ENCODE data around the gene CD99.
"Not testable (repeated sequence)": the region's sequence is repeated elsewhere in the genome, so short reads cannot be mapped to it uniquely, and the experiment has no call there.

Gene CD99, protein sequence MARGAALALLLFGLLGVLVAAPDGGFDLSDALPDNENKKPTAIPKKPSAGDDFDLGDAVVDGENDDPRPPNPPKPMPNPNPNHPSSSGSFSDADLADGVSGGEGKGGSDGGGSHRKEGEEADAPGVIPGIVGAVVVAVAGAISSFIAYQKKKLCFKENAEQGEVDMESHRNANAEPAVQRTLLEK

DNA sequence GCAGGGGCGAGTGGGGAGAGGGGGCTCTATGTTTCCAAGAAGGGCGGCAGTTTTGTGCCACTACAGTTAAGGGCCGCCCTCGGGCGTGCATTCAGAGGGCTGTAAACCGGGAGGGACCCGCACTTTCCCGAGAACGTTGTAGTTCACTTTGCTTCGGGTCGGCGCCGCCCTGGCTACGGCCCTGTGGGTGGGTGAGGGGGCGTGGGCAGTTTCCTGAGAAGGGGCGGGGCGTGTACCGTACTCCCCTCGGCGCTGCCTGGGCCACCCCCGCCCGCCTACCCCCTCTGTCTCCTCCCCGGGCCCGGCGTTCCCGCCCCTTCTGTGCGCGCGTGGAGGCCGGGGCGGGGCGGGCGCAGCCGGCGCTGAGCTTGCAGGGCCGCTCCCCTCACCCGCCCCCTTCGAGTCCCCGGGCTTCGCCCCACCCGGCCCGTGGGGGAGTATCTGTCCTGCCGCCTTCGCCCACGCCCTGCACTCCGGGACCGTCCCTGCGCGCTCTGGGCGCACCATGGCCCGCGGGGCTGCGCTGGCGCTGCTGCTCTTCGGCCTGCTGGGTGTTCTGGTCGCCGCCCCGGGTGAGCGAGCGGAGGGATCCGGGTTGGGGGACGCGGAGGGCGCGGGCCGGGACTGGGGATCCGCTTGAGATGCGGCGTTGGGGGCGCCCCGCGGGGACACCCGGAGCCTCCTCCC, at the start of gene CD99:
TSS of gene CD99 (plus strand) at position 440 of the 687 bp plus-strand sequence. CDS start at position 506, 66 bp downstream.
- DNase-seq: no peak

DNA sequence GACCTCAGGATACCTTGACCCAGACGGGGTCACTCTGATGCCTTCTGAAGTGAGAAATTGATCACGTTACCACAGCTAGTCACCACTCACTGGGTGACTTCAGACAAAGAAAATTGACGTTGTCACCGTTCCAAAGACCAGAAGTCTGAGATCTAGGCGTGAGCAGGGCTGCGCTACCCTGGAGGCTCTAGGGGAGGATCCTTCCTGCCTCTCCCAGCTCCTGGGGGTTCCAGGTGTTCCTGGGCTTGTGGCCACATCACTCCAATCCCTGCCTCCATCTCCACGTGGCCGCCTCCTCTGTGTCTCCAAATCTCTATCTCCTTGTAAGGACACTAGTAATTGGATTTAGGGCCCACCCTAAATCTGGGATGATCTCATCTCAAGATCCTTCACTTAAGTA, 48.9 kb upstream of the CD99 start:
- DNase-seq: no peak

DNA sequence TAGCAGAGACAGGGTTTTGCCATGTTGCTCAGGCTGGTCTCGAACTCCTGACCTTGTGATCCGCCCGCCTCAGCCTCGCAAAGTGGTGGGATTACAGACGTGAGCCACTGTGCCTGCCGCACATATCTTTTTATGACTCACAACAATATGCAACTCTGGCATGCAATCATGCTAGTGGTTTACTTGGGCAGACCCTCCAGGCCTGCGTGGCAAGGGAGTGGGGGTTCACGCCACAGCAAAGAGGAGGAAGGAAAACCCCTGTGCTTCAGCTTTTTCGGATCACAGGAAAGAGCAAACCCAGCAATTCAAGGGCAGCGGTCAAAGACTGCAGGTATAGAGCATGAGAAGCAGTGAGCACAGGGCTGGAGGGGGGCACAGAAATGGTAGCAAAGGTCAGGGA, 48.3 kb upstream of the CD99 start:
- DNase-seq: no peak

DNA sequence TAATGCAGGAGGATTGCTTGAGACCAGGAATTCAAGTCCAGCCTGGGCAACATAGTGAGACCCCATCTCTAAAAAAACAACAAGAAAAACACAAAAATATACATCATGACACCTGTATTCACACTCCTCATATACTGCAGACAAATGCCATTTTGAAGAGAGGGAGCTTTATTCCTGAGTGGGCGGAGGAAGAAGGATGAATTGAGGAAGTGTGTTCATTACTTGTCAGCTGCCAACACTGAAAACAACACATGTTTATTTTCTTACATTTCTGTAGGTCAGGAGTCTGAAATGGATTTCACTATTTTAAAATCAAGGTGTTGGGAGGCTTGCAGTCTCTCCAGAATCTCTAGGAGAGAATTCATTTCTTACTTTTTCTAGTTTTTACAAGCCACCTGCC, 47.2 kb upstream of the CD99 start:
- no peak for DNase-seq

DNA sequence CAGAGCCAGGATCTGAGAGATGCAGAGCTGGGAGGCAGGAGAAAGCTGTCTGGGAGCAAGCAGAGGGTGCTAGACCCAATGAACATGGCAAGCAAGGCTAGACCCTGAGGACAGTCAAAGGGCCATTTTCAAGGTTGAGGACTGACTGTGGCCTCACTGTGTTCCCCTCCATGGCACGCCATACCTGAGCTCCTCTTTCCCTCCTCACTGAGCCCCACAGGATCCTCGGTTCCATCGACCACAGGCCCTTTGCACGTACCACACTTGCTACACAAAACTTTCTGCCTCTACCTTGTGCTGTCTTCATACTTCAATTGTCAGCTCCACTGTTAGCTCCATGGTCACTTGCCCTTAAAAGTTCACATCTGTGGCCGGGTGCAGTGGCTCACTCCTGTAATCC, 45.5 kb upstream of the CD99 start:
- no peak for DNase-seq

DNA sequence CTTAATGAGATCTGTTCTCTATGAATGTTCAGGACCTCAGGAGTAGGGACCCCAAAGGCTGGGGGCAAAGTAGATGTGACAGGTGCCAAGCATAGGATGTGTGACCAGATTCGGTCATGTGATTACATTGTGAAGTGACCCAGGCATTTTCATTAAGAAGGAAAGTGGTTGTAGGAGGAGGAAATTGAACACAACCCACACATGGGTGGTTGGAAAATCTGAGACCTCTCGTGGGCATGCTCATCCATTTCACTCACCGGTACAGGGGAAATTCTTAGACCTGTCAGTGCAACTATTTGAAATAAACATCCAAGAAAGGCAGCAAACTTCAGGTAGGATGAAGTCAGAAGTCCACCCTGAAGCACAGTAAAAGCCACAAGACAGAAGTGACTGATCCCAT, 43.5 kb upstream of the CD99 start:
- no peak for DNase-seq

DNA sequence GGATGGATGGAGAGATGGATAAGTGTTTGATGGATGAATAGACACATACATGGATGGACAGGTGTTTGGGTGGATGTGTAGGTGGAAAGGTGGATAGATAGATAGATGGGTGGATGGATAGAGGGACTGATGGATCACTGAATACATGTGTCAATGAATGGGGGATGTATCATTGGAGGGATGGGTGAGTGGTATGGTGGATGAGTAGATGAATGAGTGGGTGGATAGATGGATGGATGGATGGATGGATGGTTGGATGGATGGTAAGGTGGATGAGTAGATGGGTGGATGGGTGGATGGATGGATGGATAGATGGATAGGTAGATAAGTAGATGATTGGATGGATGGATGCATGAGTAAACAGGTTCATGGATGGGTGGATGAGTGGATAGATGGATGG, 41.1 kb upstream of the CD99 start:
- DNase-seq: no peak

DNA sequence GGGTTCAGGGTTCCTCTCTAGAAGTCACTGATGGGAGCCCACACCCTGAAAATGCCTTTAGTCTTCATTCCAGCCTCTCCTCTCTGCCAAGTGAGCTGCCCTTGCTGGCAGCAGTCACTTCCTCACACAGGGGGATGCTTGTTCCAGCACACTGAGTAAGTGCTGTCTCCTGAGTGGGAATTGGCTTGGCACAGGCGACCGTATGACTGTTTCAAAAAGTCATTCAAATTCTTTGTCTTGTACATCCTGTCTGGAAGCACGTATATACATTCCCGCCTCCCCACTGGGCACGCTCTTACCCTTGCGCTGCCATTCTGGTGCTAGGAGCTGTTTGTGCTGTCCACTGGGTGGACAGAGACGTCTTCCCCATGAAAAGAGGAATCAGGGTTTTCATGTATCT, 40.2 kb upstream of the CD99 start:
- DNase-seq: no peak

DNA sequence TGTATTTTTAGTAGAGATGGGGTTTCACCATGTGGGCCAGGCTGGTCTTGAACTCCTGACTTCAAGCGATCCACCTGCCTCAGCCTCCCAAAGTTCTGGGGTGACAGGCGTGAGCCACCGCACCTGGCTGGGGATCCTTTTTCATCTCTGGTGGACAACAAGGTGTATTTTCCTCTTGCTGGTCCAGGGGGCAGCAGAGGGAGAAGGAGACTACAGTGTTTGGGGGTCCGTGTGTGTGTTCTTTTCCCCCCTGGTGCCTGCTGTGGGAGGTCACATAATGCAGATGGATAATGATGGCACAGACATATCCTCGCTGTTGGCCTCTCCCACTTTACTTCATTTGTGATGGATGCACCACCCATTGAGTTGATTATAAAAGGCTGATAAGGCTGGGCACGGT, 39.0 kb upstream of the CD99 start:
- no peak for DNase-seq

DNA sequence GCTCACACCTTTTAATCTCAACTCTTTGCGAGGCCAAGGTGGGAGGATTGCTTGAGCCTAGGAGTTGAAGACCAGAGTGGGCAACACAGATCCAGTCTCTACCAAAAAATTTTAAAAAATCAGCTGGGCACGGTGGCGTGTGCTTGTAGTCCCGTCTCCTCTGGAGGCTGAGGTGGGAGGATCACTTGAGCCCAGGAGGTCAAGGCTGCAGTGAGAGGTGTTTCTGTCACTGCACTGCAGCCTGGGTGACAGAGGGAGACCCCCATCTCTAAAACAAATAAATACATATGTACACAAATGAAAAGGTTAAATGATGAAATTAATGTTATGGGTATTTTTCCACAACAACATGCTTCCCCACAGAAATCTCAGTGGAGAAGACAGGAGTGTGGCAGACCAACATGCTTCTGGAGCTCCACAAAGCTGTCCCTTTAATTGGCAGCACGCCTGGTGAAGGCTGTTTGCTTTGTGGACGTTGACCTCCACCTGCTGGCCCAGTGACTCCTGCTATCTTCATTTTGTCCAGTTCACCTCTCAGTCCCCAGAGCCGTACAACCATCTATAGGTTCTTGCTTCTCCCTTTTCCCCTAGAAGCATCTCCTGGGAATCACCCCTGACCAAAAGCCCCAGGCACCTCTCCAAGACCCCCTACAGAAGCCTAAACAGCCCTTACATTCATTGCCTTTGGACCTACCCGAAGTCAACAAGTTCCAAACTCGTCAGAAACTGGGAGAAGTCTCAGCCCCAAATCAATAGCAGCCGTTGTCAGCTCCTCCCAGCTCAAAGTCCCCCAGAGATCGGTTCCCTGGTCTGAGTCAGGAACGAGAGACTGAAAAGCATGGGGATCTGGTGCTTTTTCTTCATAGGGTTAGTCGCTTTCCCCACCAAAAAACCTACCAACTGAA, 36.4 kb upstream of the CD99 start:
- no peak for DNase-seq

DNA sequence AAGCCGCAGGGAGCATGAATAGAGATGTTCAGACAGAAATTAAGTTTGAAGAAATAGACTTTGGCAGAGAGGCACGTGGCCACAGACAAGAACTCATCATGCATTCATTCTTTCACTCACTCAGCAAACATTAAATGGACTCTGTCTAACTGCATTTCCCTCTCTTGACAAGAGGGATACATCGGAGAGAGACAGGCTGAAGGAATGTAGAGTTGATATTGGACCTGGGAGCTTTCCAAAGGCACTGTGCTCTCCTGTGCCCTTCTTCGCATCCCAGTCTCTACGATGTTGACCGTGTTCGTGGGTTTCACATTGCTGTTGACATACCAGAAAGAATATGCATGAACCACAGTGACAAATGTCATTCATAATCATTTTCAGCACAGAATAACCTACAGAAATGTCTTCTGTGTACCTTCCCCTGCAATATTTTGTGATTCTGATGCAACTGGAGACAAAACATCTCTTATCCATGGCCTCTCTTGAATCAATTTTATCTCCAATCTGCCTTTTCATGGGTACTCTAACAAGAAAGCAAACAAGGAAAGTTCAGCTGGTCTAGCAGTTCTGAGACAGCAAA, 34.7 kb upstream of the CD99 start:
- no peak for DNase-seq

DNA sequence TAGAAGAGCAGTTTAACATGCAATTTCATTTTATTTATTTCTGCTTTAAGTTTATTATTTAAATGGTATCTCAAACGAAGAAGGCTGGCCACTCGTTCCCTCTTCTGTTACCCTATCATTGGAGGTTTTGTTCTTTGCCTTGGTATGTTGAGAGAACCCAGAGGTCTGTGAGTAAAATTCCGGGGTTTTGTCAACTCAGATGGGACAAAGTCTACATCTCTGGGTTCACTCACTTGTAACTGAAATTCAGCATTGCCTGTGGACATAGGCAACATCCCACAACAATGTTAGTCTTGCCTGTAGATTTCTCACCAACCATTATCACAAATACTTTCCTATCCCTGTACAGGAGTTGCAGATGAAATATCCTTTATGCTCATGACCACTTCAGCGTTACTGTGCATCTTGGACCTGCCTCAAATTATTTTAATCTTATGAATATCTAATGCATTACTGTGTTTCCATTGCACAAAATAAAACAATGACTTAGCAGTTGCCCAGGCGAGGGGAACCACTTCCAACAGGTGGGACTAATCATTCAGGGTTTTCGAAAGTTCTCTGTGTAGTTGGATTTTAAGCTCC, 33.5 kb upstream of the CD99 start:
- no peak for DNase-seq

DNA sequence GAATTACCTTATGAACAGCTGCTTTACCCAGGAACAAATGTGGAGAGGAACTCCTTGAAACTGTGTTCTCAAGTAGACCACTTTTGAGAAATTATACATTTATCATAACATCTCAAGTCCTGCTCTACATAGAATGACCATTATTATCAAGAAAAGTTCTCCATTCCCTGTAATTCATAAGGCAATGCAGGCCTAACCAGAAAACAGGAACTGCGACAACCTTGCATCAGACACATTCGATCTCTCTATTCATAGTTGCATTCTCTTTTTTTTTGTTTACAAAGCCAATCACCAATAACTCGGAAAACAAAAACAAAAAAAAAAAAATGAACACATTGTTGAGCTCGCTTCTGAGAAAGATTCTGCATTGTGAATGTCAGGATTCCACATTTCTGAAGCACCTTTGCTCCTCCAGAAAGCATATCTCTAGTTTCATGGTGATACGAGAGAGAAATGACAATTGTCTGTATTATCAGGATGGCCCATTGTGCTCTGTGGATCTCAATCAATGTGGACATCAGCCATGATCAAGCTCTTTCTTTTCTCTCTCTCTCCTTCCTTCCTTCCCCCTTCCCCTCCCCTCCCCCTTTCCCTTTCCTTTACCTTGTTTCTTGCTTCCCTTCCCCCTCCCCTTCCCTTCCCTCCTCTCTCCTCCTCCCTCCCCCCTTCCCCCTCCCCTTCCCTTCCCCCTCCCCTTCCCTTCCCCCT, 32.4 kb upstream of the CD99 start:
- no peak for DNase-seq

DNA sequence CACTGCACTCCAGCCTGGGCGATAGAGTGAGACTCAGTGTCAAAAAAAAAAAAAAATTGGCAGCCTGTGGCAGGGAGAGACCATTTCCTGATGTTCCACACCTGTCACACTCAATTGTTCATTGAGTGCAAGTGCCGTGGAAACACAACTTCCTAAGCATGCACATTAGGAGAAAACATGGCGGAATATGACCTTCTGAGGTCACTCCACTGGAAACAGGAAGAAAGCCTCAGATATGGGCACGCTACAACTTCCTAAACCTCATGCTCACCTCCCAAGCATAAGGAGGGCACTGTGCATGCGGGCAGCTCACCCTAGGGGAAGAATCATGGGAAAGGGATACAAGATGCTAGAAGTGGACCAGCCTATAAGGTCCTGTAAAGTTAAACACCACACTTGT, 28.5 kb upstream of the CD99 start:
- DNase-seq: no peak

DNA sequence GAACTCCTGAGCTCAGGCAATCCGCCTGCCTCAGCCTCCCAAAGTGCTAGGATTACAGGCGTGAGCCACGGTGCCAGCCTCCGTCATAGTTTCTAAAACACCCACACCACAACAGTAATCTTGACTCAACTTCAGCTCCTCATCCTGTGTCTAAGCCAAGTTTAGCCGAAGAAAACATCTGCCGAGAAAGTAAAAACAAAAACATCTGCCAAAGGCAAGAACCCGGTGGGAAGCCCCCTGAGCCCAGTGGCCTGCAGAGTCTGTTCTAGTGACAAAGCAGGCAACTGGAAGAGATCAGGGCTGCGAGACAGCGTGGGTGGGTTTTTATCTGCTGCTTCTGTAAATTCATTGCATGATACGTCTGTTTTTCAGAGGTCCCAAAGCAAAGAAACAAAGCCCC, 26.6 kb upstream of the CD99 start:
- no peak for DNase-seq

DNA sequence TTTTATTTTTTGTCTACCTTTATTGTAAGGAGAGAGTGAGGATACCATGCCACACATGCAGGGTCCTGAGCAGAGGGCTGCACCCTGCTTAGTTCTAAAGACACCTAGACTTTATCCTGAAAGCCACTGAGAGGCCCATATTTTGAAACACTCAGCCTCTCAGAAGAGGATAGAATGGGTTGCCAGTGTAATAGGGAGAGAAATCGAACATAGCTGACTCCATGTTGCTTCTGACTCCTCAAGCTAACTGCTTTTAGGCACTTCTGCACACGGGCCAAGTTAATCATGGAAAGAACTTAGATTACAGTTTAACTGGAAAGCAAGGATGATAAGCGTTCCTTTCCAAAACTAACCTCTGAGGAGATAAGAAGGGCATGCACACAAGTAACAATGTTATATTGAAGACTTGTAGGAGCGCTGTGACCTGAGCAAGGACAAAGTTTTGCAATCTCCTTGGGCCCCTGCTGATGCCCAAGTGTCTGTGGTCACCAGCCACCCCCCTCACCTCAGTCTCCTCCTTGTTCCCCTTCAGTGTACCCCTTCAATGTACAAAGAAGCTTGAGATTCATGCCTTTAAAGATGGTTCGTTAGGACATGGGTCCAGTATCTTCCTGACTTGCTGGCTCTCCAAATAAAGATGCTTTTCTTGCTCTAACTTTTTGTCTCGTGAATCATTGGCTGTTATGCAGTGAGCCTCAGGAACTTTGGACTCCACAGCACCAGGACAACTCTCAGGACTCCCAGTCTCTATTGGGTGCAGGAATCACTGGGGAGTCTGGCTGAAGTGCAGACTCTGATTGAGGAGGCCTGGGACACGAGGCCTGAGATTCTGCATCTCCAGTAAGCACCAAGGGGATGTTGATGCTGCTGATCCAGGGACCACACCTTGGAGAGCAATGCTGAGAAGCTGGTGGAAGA, 25.4 kb upstream of the CD99 start:
- DNase-seq: no peak

DNA sequence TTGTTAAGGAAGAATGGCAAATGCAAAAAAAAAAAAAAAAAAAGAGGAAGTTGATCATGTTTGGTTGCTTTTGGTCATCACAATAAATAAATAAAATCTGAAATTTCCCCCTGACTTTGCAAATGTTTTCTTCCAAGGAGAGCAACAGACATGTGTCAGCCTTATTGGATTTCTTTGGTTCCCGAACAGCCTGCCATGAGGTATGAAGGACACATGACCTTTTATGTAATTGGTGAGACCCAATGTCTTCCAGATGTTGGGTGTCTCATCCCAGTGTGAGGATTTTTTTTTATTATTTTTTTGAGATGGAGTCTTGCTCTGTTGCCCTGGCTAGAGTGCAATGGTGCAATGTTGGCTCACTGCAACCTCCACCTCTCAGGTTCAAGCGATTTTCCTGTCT, 24.6 kb upstream of the CD99 start:
- DNase-seq: no peak

DNA sequence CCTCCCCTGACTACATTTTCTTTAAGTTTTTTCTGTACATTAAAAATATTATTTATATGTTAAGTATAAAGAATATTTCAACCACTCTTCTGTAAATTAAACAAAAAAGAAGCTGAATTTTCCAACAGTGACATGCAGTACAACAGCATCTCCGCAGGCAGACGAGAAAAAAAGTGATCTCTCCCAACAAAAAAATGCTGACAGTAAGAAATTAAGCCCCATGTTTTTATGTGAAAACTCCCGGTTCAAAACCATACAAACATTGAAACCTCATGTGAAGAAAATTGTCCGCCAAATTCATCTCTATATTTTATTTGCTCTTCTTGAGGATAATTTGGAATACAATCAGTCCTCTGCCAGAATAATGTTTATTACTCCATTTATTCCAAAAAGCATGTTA, 20.1 kb upstream of the CD99 start:
- no peak for DNase-seq

DNA sequence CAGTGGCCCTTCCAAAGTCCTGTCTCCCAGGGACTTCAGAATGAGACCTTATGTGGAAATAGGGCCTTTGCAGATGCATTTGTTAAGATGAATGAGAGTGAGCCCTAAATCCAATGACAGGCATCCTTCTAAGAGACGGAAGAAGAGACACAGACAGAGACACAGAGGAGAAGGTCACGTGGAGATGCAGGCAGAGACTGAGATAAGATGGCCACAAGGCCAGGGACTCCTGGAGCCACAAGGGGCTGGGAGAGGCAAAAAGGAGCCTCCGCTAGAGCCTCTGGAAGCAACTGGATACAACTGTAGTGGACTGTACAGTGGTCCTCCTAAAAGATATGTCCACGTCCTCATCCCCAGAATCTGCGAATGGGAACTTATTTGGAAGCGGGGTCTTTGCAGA, 19.0 kb upstream of the CD99 start:
- DNase-seq: no peak

DNA sequence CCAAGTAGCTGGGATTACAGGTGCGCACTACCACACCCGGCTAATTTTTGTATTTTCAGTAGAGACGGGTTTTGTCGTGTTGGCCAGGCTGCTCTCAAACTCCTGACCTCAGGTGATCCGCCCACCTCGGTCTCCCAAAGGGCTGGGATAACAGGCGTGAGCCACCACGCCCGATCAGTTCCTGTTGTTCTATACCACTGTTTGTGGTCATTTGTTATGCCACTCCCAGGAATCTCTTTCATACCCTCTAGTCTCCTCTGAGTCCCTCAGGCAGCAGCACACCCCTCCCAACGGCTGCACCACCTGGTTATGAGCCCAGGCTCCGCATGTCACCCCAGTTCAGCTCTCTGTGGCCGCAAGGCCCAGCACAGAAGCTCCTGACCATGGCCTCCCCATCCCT, 17.5 kb upstream of the CD99 start:
- DNase-seq: no peak

DNA sequence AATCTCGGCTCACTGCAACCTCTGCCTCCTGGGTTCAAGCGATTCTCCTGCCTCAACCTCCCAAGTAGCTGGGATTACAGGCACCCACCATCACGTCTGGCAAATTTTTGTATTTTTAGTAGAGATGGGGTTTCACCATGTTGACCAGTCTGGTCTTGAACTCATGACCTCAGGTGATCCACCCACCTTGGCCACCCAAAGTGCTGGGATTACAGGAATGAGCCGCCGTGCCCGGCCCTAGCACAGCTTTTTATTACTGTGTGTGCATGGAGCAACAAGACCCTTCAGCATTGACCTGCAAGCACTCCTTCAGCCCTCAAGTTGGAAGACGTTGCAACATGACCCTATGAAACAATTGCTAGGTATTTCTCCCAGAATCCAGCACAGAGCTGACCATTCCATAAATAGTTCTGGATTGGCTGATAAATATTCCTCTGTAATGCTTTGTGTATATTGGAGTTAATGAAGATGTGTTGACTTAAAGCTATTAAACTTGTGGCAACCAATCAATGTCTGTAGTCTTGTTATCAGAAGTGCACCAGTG, 15.4 kb upstream of the CD99 start:
- not testable (repeated sequence) for DNase-seq

Data from NCI-H146 (cell line).